SJSA1 (cell line): Measurements from ENCODE around the gene OR2AT4. TPM values are rescaled to one million over a fixed set of nuclear protein-coding genes. Genes with fewer than 3 reads are reported as not detected.
"Not testable (repeated sequence)": the region's sequence is repeated elsewhere in the genome, so short reads cannot be mapped to it uniquely, and the experiment has no call there.

Experiments used
- DNase-seq, 2 experiments: peaks; one replicate each; pipeline ENCODE4 v3.0.0-alpha.2; 2015 to 2020; ENCODE audit warnings: low spot score in 2 of 2, low read depth in 1 of 2
- H3K27ac ChIP-seq: fragments of 250-450 bp; sonication (Bioruptor Pico); 2 replicates; pipeline ENCODE4 v1.5.1; 2020; ENCODE audit warnings: mild to moderate bottlenecking, moderate library complexity
- H3K27me3 ChIP-seq: fragments of 250-450 bp; sonication (Bioruptor Pico); replicated peaks from 2 replicates; pipeline ENCODE4 v1.5.1; 2020; ENCODE audit warnings: mild to moderate bottlenecking, moderate library complexity
- H3K36me3 ChIP-seq: fragments of 250-450 bp; sonication (Bioruptor Pico); 2 replicates; pipeline ENCODE4 v1.5.1; 2020; ENCODE audit warnings: mild to moderate bottlenecking
- H3K4me1 ChIP-seq: fragments of 250-450 bp; sonication (Bioruptor Pico); replicated peaks from 2 replicates; pipeline ENCODE4 v1.6.1; 2021; ENCODE audit warnings: mild to moderate bottlenecking
- H3K4me3 ChIP-seq: fragments of 250-450 bp; sonication (Bioruptor Pico); 2 replicates; pipeline ENCODE4 v1.5.1; 2020; ENCODE audit warnings: mild to moderate bottlenecking
- H3K9me3 ChIP-seq: fragments of 250-450 bp; sonication (Bioruptor Pico); replicated peaks from 2 replicates; pipeline ENCODE4 v1.5.1; 2020; ENCODE audit warnings: mild to moderate bottlenecking
- total RNA-seq: library from RNA; depleted of rRNA; stranded (reverse); fragments of >200 nt; shearing (Covaris generic); gene quantifications from 2 replicates; pipeline ENCODE4 v1.2.3, GENCODE V29; 2014

OR2AT4 gene
- total RNA-seq, 1 experiment from 2014 or later = not detected

DNA sequence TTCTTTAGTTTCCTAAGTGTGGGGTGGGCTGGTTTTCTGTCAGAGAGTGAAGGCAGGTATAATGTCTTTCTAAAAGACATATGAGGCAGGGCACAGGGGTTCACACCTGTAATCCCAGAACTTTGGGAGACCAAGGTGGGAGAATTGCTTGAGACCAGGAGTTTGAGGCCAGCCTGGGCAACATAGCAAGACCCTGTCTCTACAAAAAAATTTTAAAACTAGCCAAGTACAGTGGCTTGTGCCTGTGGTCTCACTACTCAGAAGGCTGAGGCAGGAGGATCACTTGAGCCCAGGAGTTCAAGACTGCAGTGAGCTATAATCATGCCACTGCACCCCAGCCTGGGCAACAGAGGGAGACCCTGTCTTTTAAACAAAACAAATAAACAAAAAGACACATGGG, 2.3 kb downstream of the OR2AT4 start:
- H3K27me3 ChIP-seq, H3K9me3 ChIP-seq, H3K4me3 ChIP-seq, H3K36me3 ChIP-seq, H3K27ac ChIP-seq, DNase-seq, H3K4me1 ChIP-seq: not testable (repeated sequence)

DNA sequence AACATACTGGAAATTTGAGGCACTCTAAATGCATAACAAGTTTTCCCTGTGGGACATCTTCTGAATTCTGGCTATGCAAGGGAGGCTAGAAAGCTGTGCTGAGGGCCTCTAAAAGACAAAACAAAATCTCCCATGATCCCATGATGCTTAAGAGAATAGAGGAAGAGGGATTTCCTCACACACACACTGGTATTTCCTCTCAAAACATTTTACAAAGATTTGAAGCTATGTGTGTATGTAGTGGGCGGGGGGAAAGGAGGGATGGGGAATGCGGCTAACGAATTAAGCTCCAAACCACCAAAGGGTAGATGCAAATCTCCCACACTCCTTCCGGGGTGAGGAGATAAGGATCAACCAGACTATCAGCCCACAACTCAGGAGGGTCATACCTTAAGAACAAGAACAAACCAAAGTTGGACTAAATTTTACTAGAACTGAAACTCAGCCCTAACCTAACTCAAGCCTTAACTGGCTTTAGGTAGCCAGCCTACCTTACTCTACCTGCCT, 6.0 kb downstream of the OR2AT4 start:
- no peak for DNase-seq
- Histone ChIP-seq H3K4me1 (no peaks in the 10 kb centered on the region), H3K27ac (no peak overlapping the region), H3K27me3 (no peaks in the 10 kb centered on the region), H3K36me3 (no peaks in the 10 kb centered on the region), H3K9me3 (no peaks in the 10 kb centered on the region), H3K4me3 (no peak overlapping the region)

DNA sequence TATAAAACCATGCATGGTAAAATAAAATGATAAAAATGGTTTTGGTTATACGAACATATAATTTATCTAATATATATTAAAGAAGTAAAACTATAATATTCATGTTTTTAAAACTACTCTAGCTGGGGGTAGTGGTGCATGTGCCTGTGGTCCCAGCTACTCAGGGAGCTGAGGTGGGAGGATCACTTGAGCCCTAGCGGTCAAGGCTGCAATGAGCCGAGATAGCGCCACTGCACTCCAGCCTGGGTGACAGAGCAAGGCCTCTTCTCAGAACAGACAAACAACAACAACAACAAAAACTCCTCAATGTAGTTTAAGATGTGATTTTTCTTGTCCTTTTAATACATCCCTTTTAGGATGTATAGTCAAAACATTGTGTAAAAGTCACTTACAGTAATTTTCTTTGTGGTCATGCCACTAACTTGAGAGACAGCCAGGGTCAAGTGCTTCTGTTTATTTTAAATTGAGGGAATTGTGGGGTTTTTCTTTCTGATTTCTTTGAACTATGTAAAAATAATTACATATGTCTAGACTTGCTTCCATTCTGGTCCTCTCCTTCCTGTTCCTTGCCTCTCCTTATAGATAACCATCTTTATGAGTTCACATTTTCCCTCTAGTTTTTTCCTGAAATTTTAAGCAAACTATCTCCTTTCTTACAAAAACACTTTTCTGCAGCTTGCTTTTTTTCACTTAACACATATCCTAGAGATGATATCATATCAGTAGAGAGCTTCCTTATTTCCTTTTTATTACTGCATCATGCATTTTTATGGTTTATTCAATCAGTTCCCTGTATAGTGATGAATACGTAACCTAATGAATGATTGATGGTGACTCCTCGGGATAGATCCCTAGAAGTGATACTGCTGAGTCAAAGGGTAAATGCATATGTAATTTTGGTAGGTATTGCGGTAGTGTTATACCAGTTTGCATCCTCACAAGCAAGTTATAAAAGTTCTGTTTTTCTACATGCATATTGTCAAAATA, 9.1 kb downstream of the OR2AT4 start:
- H3K27me3 ChIP-seq = no peaks in the 10 kb centered on the region
- H3K27ac ChIP-seq = no peak overlapping the region
- H3K4me3 ChIP-seq = no peak overlapping the region
- no peak for DNase-seq
- H3K9me3 ChIP-seq = no peaks in the 10 kb centered on the region
- H3K36me3 ChIP-seq = no peaks in the 10 kb centered on the region
- H3K4me1 ChIP-seq = no peaks in the 10 kb centered on the region

DNA sequence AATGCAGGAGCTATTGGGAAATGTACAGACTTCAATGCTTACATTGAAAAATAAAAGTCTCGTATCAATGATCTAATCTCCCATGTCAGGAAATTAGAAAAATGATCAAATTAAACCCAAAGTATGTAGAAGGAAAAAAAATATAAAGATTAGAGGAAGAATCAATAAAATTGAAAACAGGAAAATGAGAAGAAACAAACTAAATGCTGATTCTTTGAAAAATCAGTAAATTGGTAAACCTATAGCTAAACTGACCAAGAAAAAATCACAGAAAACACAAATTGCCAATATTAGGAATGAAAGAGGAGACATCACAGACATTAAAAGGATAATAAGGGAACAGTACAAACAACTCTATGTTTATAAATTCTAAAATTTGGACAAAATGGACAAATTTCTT, 11.8 kb downstream of the OR2AT4 start:
- Histone ChIP-seq H3K9me3 (no peaks in the 10 kb centered on the region), H3K4me3 (no peak overlapping the region), H3K27me3 (no peaks in the 10 kb centered on the region), H3K4me1 (no peaks in the 10 kb centered on the region), H3K36me3 (no peaks in the 10 kb centered on the region), H3K27ac (no peak overlapping the region)
- DNase-seq = no peak

DNA sequence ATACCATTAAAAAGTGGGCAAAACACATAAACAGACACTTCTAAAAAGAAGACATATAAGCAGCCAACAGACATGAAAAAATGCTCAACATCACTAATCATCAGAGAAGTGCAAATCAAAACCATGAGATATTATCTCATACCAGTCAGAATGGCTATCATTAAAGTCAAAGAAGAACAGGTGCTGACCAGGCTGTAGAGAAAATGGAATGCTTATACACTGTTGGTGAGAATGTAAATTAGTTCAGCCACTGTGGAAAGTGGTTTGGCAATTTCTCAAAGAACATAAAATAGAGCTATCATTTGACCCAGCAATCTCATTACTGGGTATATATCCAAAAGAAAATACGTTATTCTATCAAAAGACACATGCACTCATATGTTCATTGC, 13.5 kb downstream of the OR2AT4 start:
- no peaks in the 10 kb centered on the region for H3K27me3 ChIP-seq
- DNase-seq = no peak
- no peaks in the 10 kb centered on the region for H3K9me3 ChIP-seq
- no peaks in the 10 kb centered on the region for H3K36me3 ChIP-seq
- no peaks in the 10 kb centered on the region for H3K4me1 ChIP-seq
- H3K27ac ChIP-seq = no peak overlapping the region
- H3K4me3 ChIP-seq = no peak overlapping the region

DNA sequence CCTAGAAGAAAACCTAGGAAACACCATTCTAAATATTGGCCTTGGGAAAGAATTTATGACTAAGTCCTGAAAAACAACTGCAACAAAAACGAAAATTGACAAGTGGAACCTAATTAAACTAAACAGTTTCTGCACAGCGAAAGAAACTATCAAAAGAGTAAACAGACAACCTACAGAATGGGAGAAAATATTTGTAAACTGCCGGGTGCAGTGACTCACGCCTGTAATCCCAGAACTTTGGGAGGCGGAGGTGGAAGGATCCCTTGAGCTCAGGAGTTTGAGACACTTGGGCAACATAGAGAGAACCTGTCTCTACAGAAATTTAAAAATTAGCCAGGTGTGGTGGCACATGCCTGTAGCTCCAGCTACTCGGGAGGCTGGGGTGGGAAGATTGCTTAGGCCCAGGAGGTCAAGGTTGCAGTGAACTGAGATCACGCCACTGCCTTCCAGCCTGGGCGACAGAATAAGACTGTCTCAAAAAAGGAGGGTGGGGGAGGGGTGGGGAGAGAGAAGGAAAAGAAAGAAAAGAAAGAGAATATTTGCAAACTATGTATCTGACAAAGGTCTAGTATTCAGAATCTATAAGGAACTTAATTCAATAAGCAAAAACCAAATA, 14.0 kb downstream of the OR2AT4 start:
- Histone ChIP-seq H3K36me3 (no peaks in the 10 kb centered on the region), H3K27ac (no peak overlapping the region), H3K9me3 (no peaks in the 10 kb centered on the region), H3K27me3 (no peaks in the 10 kb centered on the region), H3K4me3 (no peak overlapping the region), H3K4me1 (no peaks in the 10 kb centered on the region)
- DNase-seq = no peak

DNA sequence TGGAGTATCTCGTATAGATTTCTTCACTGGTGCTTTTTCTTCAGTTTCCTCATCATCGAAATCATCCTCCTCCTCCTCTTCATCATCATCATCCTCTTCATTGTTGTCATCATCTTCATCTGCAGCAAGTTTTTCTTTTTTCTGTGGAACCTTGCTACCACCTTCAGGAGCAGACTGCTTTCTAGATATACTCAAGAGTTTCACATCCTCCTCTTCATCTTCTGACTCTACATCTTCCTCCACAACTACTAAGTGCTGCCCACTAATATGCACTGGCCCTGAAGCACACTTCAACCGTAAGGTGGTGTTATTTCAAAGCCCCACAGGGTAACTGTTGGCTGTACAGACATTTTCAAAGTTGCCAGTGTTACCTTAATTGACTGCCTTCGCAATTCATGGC, 17.1 kb downstream of the OR2AT4 start:
- Histone ChIP-seq H3K9me3 (no peaks in the 10 kb centered on the region), H3K27ac (no peak overlapping the region), H3K36me3 (no peaks in the 10 kb centered on the region), H3K4me1 (no peaks in the 10 kb centered on the region), H3K4me3 (no peak overlapping the region), H3K27me3 (no peaks in the 10 kb centered on the region)
- no peak for DNase-seq

DNA sequence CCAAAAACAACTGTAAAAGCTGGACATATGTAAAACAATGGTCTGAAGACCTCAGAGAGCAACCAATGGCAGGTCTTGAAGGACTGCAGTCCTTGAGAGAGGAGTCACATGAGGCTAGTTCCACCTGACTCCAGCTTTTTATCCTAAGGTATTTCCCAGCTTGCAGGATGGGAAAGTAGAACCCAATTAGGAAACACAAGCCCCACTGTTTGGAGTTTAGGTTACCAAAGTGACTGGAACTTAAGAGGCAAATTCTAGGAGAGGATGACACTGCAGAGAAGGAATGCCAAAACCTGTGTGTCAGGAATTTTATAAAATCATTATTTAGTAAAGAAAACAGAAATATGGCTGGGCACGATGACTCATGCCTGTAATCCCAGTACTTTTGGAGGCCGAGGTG, 18.4 kb downstream of the OR2AT4 start:
- no peaks in the 10 kb centered on the region for H3K9me3 ChIP-seq
- H3K27me3 ChIP-seq = no peaks in the 10 kb centered on the region
- H3K4me1 ChIP-seq = no peaks in the 10 kb centered on the region
- H3K4me3 ChIP-seq = no peak overlapping the region
- no peak for DNase-seq
- H3K27ac ChIP-seq = no peak overlapping the region
- no peaks in the 10 kb centered on the region for H3K36me3 ChIP-seq

DNA sequence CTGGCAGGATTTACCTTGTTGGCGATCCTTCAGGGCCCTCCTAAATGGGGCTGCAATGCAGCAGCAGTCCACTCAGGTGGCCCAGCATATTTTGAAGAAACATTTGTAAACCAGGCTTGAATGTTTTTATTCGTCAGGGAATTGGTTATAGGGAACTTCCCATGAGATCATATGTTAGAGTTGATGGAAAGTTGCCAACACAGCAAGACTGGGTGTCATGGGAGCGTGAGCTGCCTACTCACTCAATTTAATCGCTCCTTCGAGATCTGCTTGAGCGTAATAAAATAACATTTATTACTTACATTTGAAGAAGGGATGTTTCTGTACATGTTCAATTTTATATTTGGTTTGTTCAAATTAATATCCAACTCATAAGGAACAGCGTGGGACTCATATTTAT, 19.4 kb downstream of the OR2AT4 start:
- Histone ChIP-seq H3K27me3 (no peaks in the 10 kb centered on the region), H3K4me1 (no peaks in the 10 kb centered on the region)
- DNase-seq = no peak

DNA sequence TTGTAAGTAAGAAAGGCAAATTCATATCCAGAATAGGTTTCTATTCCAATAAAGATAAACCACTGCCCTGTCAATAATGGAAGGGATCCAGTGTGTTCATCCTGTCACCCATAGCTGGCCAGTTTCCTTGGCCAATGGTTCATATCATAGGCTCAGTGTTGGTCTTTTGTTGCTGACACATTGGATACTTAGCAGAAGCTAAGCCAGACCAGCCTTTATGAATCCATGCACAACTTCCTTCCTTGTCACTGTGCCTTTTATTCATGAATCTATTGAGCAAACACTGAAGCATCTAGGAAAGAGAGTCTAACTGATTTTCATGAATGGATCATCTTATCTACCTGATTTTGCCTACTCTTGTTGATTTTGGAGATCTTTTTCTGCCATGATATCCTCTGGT, 20.0 kb downstream of the OR2AT4 start:
- Histone ChIP-seq H3K27ac (no peak overlapping the region), H3K4me1 (no peaks in the 10 kb centered on the region), H3K36me3 (no peaks in the 10 kb centered on the region), H3K9me3 (no peaks in the 10 kb centered on the region), H3K4me3 (no peak overlapping the region), H3K27me3 (no peaks in the 10 kb centered on the region)
- DNase-seq = no peak

More for the DNA sequence above, 19.4 kb downstream of the OR2AT4 start:
- H3K36me3 ChIP-seq = no peaks in the 10 kb centered on the region
- H3K27ac ChIP-seq = no peak overlapping the region
- H3K9me3 ChIP-seq = no peaks in the 10 kb centered on the region
- no peak overlapping the region for H3K4me3 ChIP-seq

DNA sequence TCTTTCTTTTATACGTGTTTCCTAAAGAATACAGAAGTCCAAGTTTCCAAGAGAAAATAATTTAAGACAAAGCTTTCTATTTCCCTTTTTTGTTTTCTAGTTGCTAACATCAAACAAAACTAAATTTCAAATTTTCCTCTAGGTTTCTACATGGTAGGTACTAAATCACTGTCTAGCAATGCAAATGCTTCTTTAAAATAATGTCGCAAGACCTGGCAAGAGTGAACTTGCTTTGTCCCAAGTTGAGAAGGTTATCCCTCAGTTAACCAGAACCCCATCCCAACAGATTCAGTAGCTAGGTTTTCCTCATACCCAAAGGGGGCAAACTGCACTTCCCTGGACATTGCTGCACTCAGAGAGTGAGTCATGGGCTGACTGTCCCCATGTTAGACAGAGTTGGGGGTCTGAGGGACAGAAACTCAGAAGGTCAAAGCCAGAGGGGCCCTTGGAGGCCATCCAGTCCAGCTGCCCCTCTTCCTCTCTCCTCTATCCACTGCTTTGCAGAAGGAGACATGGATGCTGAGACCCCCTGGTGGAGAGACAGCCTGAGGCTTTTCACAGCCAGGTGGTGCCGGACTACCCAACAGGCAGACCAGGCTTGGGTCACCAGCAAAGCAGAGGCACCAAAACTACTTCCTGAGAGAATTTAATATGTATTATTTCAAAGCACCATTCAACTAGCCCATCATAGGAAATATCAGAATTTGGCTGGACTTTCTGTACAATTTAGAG, 23.1 kb downstream of the OR2AT4 start:
- Histone ChIP-seq H3K9me3 (no peaks in the 10 kb centered on the region), H3K36me3 (no peaks in the 10 kb centered on the region), H3K27ac (no peak overlapping the region), H3K4me1 (no peaks in the 10 kb centered on the region), H3K27me3 (no peaks in the 10 kb centered on the region), H3K4me3 (no peak overlapping the region)
- DNase-seq = no peak

DNA sequence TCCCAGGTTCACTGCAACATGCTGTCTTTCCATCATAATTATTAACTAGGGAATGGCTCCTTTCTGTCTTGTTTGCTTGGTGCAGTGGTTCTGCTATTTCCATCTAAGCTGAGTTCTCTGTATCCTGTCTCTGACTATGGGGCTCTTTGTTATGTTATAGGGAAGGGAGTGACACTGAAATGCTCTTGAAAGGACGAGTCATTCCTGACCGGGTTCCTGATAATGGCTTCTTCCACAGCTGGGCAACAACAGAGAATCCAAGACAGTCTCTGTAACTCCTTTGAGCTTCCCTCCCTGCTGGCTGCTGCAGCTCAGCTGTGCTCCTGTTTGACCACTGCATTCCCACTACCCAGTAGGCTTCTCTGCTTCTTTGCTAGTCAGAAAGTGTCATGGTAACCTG, 24.1 kb downstream of the OR2AT4 start:
- no peaks in the 10 kb centered on the region for H3K9me3 ChIP-seq
- H3K27me3 ChIP-seq = no peaks in the 10 kb centered on the region
- no peak for DNase-seq
- H3K4me1 ChIP-seq = no peaks in the 10 kb centered on the region
- no peak overlapping the region for H3K27ac ChIP-seq
- no peaks in the 10 kb centered on the region for H3K36me3 ChIP-seq
- no peak overlapping the region for H3K4me3 ChIP-seq

DNA sequence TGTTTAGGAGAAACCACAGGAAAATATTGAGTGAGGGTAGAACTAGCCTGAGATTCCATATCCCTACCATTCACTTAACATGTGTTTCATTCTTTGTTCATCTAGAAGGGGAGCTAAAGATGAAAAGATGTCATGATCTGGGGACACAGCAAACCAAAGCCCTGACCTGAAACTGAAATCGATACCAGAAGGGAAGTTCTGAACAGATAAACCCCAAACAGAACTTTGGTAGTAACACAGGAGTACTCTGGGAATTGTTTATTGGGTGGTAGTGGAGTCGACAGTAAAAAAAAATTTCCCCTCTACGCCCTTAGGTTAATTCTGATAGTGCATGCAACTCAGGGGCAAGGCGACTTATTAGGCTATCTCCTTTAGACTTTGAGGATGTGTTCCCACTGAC, 27.2 kb downstream of the OR2AT4 start:
- no peaks in the 10 kb centered on the region for H3K4me1 ChIP-seq
- H3K27ac ChIP-seq = no peak overlapping the region
- no peaks in the 10 kb centered on the region for H3K9me3 ChIP-seq
- DNase-seq = no peak
- H3K36me3 ChIP-seq = no peaks in the 10 kb centered on the region
- no peak overlapping the region for H3K4me3 ChIP-seq
- 0 out of 2 replicates have a peak, but pooled peaks cover 3% of the 10 kb centered on the region for H3K27me3 ChIP-seq

DNA sequence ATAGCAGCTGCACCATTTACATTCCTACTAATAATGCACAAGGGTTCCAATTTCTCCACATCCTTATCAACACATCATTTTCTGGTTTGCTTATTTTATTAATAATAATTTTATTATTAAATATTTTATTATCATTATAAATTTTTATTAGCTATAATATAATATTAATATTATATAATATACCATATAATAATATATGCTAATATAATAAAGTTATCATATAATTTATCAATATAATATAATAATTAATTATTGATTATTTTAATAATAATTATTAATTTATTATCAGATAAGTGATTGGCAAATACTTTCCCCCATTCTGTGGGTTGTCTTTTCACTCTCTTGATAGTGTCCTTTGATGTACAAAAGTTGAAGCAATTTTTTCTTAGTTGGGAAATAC, 27.7 kb downstream of the OR2AT4 start:
- DNase-seq = no peak
- Histone ChIP-seq H3K9me3 (no peaks in the 10 kb centered on the region), H3K4me1 (no peaks in the 10 kb centered on the region), H3K27me3 (0 out of 2 replicates have a peak, but pooled peaks cover 3% of the 10 kb centered on the region), H3K27ac (no peak overlapping the region), H3K4me3 (no peak overlapping the region), H3K36me3 (no peaks in the 10 kb centered on the region)
